H4 (cell line): ENCODE results near the gene SORBS1. TPM values are rescaled to one million over a fixed set of nuclear protein-coding genes. Genes with fewer than 3 reads are reported as not detected.

Source experiments
- DNase-seq: peaks from one replicate; pipeline ENCODE4 v3.0.0-alpha.2; 2015; ENCODE audit warnings: low spot score
- total RNA-seq: library from RNA; depleted of rRNA; stranded (reverse); fragments of >200 nt; shearing (Covaris generic); gene quantifications from 2 replicates; pipeline ENCODE4 v1.2.3, GENCODE V29; 2014

SORBS1 gene
- total RNA-seq, 1 experiment from 2014 or later = 1.4 TPM

GRCh38 chr10:95440038-95440725 lies 121.0 kb downstream of the SORBS1 start:
- no peak for DNase-seq

GRCh38 chr10:95438781-95439180 lies 122.4 kb downstream of the SORBS1 start:
- no peak for DNase-seq

- DNase-seq = no peak
Observed at GRCh38 chr10:95437669-95438068, 123.5 kb downstream of the SORBS1 start.

GRCh38 chr10:95435548-95436279 lies 125.5 kb downstream of the SORBS1 start:
- no peak for DNase-seq

- no peak for DNase-seq
Observed at GRCh38 chr10:95434583-95434982, 126.6 kb downstream of the SORBS1 start.

GRCh38 chr10:95431900-95432342 lies 129.2 kb downstream of the SORBS1 start:
- no peak for DNase-seq

GRCh38 chr10:95430231-95430951 lies 130.8 kb downstream of the SORBS1 start:
- DNase-seq = peak; percentile 57

- DNase-seq = no peak
Observed at GRCh38 chr10:95429639-95430038, 131.5 kb downstream of the SORBS1 start.

GRCh38 chr10:95428701-95429100 lies 132.5 kb downstream of the SORBS1 start:
- DNase-seq = no peak

GRCh38 chr10:95426482-95426881 lies 134.7 kb downstream of the SORBS1 start:
- DNase-seq = no peak

- no peak for DNase-seq
Observed at GRCh38 chr10:95425592-95426465, 135.3 kb downstream of the SORBS1 start.

- DNase-seq = no peak
Observed at GRCh38 chr10:95423164-95424005, 137.8 kb downstream of the SORBS1 start.

GRCh38 chr10:95422233-95422632 lies 138.9 kb downstream of the SORBS1 start:
- DNase-seq = no peak

- no peak for DNase-seq
Observed at GRCh38 chr10:95421782-95422181, 139.4 kb downstream of the SORBS1 start.

GRCh38 chr10:95419399-95419798 lies 141.8 kb downstream of the SORBS1 start:
- DNase-seq = no peak

- no peak for DNase-seq
Observed at GRCh38 chr10:95416973-95417372, 144.2 kb downstream of the SORBS1 start.

GRCh38 chr10:95416270-95416669 lies 144.9 kb downstream of the SORBS1 start:
- no peak for DNase-seq

GRCh38 chr10:95415621-95416031 lies 145.5 kb downstream of the SORBS1 start:
- DNase-seq = no peak

- DNase-seq = no peak
Observed at GRCh38 chr10:95414844-95415485, 146.2 kb downstream of the SORBS1 start.
